Ovary (tissue), 3 donors: ENCODE results near the gene SYNGR2.

ENCODE experiments used
- CTCF ChIP-seq, 3 donors: fragments of 450-650 bp in 2 of 3; fragments of 200-600 bp in 1 of 3; IDR thresholded peaks; one replicate each; pipeline versions ENCODE4 v1.5.1 to v1.8.0; 2016 to 2022; ENCODE audit warnings: antibody characterized with exemption in 3 of 3, mild to moderate bottlenecking in 1 of 3
- POLR2A ChIP-seq: fragments of 450-650 bp; IDR thresholded peaks from one replicate; pipeline ENCODE4 v1.6.1; 2017; ENCODE audit warnings: antibody characterized with exemption, mild to moderate bottlenecking, moderate library complexity
- donor health status: DM: no; HTN: no; CAD: no.

GRCh38 chr17:78125976-78126894 is 42.1 kb upstream of the SYNGR2 start:
- TF ChIP-seq CTCF (IDR thresholded peaks at IDR 0.05) = no peak
- no peak for TF ChIP-seq POLR2A
